Breast epithelium (tissue), 4 donors: ENCODE measurements around the gene URGCP. TPM values are rescaled to one million over a fixed set of nuclear protein-coding genes. Genes with fewer than 3 reads are reported as not detected.

ENCODE experiments used
- DNase-seq, 2 donors: peaks; one replicate each; pipeline ENCODE4 v3.0.0-alpha.2; 2019; ENCODE audit warnings: low spot score in 2 of 2
- H3K27ac ChIP-seq, 2 donors: fragments of 200-600 bp; sonication (generic) in 1 of 2; one replicate each; pipeline ENCODE4 v1.5.1; 2016 to 2019; ENCODE audit warnings: mild to moderate bottlenecking in 1 of 2
- H3K27me3 ChIP-seq, 2 donors: fragments of 200-600 bp; sonication (generic) in 1 of 2; one replicate each; pipeline versions ENCODE4 v1.5.1 to v1.6.0; 2017 to 2019; ENCODE audit warnings: control low read depth in 1 of 2, mild to moderate bottlenecking in 1 of 2
- H3K36me3 ChIP-seq: fragments of 200-600 bp; one replicate; pipeline ENCODE4 v1.5.1; 2019
- H3K4me1 ChIP-seq, 2 donors: fragments of 200-600 bp; sonication (generic); one replicate each; pipeline ENCODE4 v1.5.1; 2016 to 2019; ENCODE audit warnings: control low read depth in 1 of 2
- H3K4me3 ChIP-seq, 3 donors: fragments of 200-600 bp; sonication (generic); 1 replicate in 2 of 3; 2 replicates in 1 of 3; pipeline ENCODE4 v1.5.1; 2016 to 2019; ENCODE audit warnings: mild to moderate bottlenecking in 3 of 3, moderate library complexity in 2 of 3
- H3K9me3 ChIP-seq, 2 donors: fragments of 200-600 bp; sonication (generic) in 1 of 2; one replicate each; pipeline ENCODE4 v1.5.1; 2016 to 2019; ENCODE audit warnings: control low read depth in 1 of 2
- POLR2A ChIP-seq: fragments of 450-650 bp; IDR thresholded peaks from one replicate; pipeline ENCODE4 v1.6.1; 2016; ENCODE audit warnings: antibody characterized with exemption, mild to moderate bottlenecking, moderate library complexity
- POLR2AphosphoS5 ChIP-seq, 3 donors: sonication (generic); formaldehyde crosslinking; IDR thresholded peaks; one replicate each; pipeline ENCODE4 v1.6.1; 2017; ENCODE audit warnings: antibody characterized with exemption in 3 of 3
- intact Hi-C: fragments of 100-400 bp; cut with DNase I; formaldehyde crosslinking; loops from one replicate; pipeline ENCODE4 v1.15.1; 2023; ENCODE audit warnings: low total_unique reads
- total RNA-seq, 3 donors: library from RNA; depleted of rRNA; stranded (reverse); fragments of >200 nt; gene quantifications; one replicate each; pipeline ENCODE4 v1.1.0, GENCODE V29; 2016
- TF ChIP-seq, protein P1 (sequence below), 3 donors: fragments of 450-650 bp; IDR thresholded peaks; one replicate each; pipeline ENCODE4 v1.5.1; 2016 to 2017; ENCODE audit warnings: antibody characterized with exemption in 3 of 3, mild to moderate bottlenecking in 3 of 3, moderate library complexity in 3 of 3

The URGCP gene
- total RNA-seq, 3 donors from 2014 or later, result 29.2 to 39.2 (median 29.9) TPM

DNA sequence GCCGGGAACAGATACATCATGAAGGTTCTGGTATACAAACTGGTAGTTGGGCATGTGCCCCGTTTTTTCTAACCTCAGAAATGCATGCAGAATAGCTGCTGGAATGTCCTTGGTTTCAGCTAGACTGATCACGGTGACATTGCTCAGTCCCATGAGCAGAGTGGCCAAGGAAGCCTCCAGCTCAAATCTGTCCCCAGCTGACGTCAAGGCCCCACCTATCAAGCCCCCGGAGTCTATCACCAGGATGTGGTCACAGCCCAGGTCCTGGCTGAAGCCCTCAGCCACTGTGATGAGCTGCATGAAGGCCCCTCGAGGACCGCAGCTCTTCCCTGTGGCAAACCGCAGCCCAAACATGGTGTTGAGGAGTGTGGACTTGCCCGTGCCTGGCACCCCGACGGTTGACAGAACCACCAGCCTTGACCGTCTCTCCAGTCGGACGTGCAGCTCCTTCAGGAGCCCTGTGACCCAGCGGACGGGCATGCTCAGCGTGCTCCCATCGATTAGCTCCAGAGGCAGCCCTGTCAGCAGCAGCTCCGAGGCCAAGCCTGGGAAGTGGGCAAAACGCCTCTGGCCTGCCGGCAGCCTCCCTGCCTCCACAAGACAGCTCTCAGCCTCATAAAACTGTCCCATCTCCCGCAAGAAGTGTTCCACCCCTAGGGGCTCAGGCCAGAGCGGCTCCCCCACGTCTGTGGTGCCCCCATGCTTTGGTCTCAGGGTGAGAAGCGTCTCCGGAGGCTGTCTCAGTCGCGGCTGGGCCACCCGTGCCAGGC lies 29.2 kb downstream of the URGCP start:
- no peak for DNase-seq
- H3K27ac ChIP-seq, result no peak overlapping the region
- TF ChIP-seq, protein P1, sequence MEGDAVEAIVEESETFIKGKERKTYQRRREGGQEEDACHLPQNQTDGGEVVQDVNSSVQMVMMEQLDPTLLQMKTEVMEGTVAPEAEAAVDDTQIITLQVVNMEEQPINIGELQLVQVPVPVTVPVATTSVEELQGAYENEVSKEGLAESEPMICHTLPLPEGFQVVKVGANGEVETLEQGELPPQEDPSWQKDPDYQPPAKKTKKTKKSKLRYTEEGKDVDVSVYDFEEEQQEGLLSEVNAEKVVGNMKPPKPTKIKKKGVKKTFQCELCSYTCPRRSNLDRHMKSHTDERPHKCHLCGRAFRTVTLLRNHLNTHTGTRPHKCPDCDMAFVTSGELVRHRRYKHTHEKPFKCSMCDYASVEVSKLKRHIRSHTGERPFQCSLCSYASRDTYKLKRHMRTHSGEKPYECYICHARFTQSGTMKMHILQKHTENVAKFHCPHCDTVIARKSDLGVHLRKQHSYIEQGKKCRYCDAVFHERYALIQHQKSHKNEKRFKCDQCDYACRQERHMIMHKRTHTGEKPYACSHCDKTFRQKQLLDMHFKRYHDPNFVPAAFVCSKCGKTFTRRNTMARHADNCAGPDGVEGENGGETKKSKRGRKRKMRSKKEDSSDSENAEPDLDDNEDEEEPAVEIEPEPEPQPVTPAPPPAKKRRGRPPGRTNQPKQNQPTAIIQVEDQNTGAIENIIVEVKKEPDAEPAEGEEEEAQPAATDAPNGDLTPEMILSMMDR (IDR thresholded peaks at IDR 0.05), result no peak
- no peak for TF ChIP-seq POLR2A
- no peak for TF ChIP-seq POLR2AphosphoS5 (IDR thresholded peaks at IDR 0.05)
- H3K27me3 ChIP-seq, result no peaks in the 10 kb centered on the region
- H3K36me3 ChIP-seq, result peaks cover 6% of the 10 kb centered on the region
- H3K9me3 ChIP-seq, result no peaks in the 10 kb centered on the region
- H3K4me3 ChIP-seq, result no peak overlapping the region
- intact Hi-C loops, result no loop called here
- H3K4me1 ChIP-seq, result no peaks in the 10 kb centered on the region

DNA sequence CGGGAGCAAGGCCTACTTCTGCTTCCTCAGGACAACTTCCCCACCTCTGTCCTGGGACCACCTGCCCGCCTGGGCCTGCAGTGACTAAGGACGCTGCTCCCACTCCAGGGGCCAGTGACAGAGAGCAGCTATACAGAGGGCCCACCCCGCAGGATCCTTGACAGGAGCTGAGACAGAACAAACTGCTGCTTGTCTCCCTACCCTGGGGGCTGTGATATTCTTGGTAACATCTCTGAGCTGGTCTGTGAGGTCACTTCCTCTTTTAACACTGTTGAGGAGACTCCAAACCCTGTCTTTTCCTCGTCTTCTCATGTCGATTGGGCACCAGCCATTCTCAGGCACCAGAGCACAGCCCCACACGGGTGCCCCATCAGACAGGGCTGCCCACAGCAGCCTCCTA lies 30.2 kb downstream of the URGCP start:
- Histone ChIP-seq H3K27me3 (no peaks in the 10 kb centered on the region), H3K4me3 (no peak overlapping the region), H3K27ac (no peak overlapping the region), H3K36me3 (peaks cover 6% of the 10 kb centered on the region), H3K9me3 (no peaks in the 10 kb centered on the region), H3K4me1 (no peaks in the 10 kb centered on the region)
- TF ChIP-seq POLR2A (no peak), POLR2AphosphoS5 (IDR thresholded peaks at IDR 0.05) (no peak)
- TF ChIP-seq, protein P1 (IDR thresholded peaks at IDR 0.05), result no peak
- intact Hi-C loops, result no loop called here
- DNase-seq, result no peak

DNA sequence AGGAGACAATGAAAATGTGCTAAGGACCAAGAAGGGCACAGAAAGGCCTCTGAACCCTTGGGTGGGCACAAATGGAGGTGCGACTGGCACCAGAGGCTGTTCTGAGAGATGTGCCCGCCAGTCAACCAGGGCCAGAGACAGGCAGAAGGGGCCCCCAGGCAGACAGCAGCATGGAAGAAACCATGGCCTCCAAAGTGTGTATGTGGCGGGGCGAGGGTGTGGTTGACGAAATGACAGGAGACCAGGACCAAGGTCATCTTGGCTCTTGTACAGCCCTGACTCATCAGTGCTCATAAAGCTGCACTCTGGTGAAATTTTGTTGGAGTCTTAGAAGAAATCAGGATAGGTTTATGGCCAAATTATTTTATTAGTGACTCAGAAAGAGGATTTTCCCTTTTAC lies 33.1 kb downstream of the URGCP start:
- Histone ChIP-seq H3K4me3 (no peak overlapping the region), H3K9me3 (no peaks in the 10 kb centered on the region), H3K4me1 (no peaks in the 10 kb centered on the region), H3K27me3 (no peaks in the 10 kb centered on the region), H3K36me3 (peaks cover 6% of the 10 kb centered on the region), H3K27ac (peak overlapping the region; percentile 74 to 87)
- TF ChIP-seq, protein P1 (IDR thresholded peaks at IDR 0.05), result no peak
- TF ChIP-seq POLR2AphosphoS5 (IDR thresholded peaks at IDR 0.05) (peak in 1 of 3 donors; percentile 35), POLR2A (no peak)
- DNase-seq, result no peak
- intact Hi-C loops, result no loop called here

DNA sequence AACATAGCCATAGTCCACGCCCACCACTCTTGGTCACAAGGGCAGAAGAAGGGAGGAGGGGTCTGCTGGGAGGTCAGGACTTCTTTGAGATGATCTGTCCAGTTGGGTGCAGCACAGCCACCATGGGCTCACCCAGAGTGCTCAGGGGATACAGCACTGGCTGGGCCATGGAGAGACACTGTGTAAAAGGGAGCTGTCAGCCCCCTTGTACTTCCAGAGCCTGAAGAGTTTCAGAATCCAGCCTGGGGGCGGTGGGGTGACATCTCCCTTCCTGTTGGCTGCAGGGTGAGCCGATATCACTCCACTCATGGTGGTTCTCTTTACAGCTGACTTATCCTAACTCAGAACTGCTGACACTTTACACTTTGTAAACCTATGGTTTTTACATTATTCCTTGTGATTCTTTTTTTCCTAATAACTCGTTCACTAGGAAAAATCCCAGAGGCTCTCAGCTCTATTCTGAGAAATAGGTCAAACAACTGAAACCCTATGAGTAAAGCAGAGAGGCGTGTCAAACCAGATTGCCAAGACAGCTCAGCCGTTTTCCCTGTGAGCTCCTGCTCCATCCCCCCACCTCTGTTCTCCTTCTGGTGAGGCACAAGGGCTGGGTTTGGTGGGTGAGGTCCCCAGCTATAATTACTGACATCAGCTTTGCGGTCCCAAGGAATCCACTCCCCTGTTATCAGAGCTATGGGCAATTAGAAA lies 33.8 kb downstream of the URGCP start:
- Histone ChIP-seq H3K9me3 (no peaks in the 10 kb centered on the region), H3K27me3 (no peaks in the 10 kb centered on the region), H3K27ac (peak overlapping the region; percentile 74 to 87), H3K36me3 (peaks cover 6% of the 10 kb centered on the region), H3K4me1 (no peaks in the 10 kb centered on the region), H3K4me3 (no peak overlapping the region)
- peak in 1 of 2 donors; percentile 26 for DNase-seq
- TF ChIP-seq POLR2AphosphoS5 (IDR thresholded peaks at IDR 0.05), result no peak
- TF ChIP-seq, protein P1 (IDR thresholded peaks at IDR 0.05), result no peak
- no peak for TF ChIP-seq POLR2A
- intact Hi-C loops, result no loop called here

DNA sequence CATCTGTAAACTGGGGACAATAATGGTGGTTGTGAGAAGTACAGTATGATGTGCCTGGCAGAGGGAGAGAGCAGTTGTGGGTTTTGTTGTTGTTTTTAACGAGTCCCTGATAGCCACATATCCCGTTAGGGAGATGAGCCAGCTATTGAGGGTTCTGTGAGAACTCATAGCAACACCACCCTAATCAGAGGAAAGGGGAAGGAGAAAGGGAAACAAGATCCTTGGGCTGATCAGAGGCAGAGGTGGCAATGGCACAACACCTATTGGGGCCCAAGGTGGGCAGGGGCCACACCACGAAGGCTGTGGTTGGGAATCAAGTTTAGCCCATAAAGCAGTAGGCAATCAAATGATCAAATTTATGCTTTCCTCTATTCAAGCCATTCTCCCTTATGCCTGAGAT lies 35.3 kb downstream of the URGCP start:
- TF ChIP-seq, protein P1 (IDR thresholded peaks at IDR 0.05), result no peak
- TF ChIP-seq POLR2A (no peak), POLR2AphosphoS5 (IDR thresholded peaks at IDR 0.05) (no peak)
- Histone ChIP-seq H3K27ac (no peak overlapping the region), H3K4me1 (no peaks in the 10 kb centered on the region), H3K9me3 (no peaks in the 10 kb centered on the region), H3K36me3 (peaks cover under 1% of the 10 kb centered on the region), H3K27me3 (no peaks in the 10 kb centered on the region), H3K4me3 (no peak overlapping the region)
- DNase-seq, result no peak
- intact Hi-C loops, result no loop called here
